ENCODE measurements around the gene NPC1. TPM values are rescaled to one million over a fixed set of nuclear protein-coding genes. Genes with fewer than 3 reads are reported as not detected.

Gene NPC1
- total and polyA plus RNA-seq, 2 donors (not counting 3 experiments of a cell fraction or from before 2014, with no cell fraction given): 40.6 to 45.2 TPM

DNA sequence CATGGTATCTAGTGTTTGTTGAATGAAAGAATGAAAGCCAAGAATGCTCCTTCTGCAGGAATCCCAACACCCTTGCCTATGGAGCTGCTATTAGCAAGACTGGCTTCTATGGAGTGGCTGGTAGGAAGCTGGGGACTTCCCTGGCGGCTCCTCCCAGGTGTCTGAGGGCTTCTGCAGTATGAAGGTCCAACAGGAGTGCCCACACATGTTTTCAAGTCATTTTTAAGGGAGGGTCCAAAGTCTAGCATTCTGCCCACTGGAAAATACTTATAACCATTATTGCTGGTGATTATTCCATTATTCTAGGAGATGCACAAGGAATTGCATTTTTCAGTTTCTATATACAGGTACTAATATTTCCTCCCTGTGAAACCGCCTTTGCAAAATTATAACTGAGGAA lies 21.9 kb upstream of the NPC1 start:
- TF ChIP-seq EZH2 (IDR thresholded peaks at IDR 0.05; ENCODE audit: borderline replicate concordance, low read depth, low read length, severe bottlenecking) (no peak), POLR2A (IDR thresholded peaks at IDR 0.05; ENCODE audit: low read depth, low read length) (no peak), GATA2 (IDR thresholded peaks at IDR 0.05; ENCODE audit: insufficient read depth, insufficient read length, low read depth, low read length) (no peak)
- TF ChIP-seq, protein P1, sequence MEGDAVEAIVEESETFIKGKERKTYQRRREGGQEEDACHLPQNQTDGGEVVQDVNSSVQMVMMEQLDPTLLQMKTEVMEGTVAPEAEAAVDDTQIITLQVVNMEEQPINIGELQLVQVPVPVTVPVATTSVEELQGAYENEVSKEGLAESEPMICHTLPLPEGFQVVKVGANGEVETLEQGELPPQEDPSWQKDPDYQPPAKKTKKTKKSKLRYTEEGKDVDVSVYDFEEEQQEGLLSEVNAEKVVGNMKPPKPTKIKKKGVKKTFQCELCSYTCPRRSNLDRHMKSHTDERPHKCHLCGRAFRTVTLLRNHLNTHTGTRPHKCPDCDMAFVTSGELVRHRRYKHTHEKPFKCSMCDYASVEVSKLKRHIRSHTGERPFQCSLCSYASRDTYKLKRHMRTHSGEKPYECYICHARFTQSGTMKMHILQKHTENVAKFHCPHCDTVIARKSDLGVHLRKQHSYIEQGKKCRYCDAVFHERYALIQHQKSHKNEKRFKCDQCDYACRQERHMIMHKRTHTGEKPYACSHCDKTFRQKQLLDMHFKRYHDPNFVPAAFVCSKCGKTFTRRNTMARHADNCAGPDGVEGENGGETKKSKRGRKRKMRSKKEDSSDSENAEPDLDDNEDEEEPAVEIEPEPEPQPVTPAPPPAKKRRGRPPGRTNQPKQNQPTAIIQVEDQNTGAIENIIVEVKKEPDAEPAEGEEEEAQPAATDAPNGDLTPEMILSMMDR (IDR thresholded peaks at IDR 0.05; ENCODE audit: extremely low read depth in 1 of 2, insufficient read depth in 1 of 2, low read depth in 1 of 2, low read length in 2 of 2): no peak
- TF ChIP-seq, protein P2, sequence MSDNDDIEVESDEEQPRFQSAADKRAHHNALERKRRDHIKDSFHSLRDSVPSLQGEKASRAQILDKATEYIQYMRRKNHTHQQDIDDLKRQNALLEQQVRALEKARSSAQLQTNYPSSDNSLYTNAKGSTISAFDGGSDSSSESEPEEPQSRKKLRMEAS (IDR thresholded peaks at IDR 0.05; ENCODE audit: insufficient read depth, insufficient read length): no peak
- Histone ChIP-seq H3K36me3 (ENCODE audit: control insufficient read depth in 2 of 2, extremely low read depth in 1 of 2, insufficient read depth in 2 of 2, low read length in 2 of 2) (no peaks in the 10 kb centered on the region), H3K27me3 (ENCODE audit: control insufficient read depth in 2 of 2, insufficient read depth in 2 of 2, low read length in 2 of 2) (peaks cover 11 to 22% of the 10 kb centered on the region in 2 experiments), H3K9ac (replicated peaks; ENCODE audit: extremely low read depth, insufficient read depth, low read length) (no peak overlapping the region), H3K4me3 (replicated peaks in 1 of 3; ENCODE audit: insufficient read depth in 1 of 3, low read depth in 1 of 3, low read length in 3 of 3) (no peak overlapping the region), H4K20me1 (replicated peaks; ENCODE audit: control insufficient read depth, extremely low read depth, insufficient read depth, low read length) (no peaks in the 10 kb centered on the region), H2AFZ (ENCODE audit: low read depth, low read length) (no peak overlapping the region), H3K27ac (ENCODE audit: insufficient read depth, low read depth, low read length) (no peak overlapping the region), H3K79me2 (ENCODE audit: control insufficient read depth, insufficient read depth, low read length) (no peaks in the 10 kb centered on the region), H3K4me1 (ENCODE audit: control insufficient read depth, extremely low read depth, insufficient read depth, low read length) (no peaks in the 10 kb centered on the region), H3K9me1 (replicated peaks; ENCODE audit: control insufficient read depth, extremely low read depth, insufficient read depth, low read length) (no peaks in the 10 kb centered on the region), H3K9me3 (replicated peaks; ENCODE audit: control insufficient read depth, insufficient read depth, low read length) (no peaks in the 10 kb centered on the region), H3K4me2 (ENCODE audit: insufficient read depth, low read length) (no peak overlapping the region)
- intact Hi-C loops (cut with micrococcal nuclease) (no loop called here), dilution Hi-C loops (cut with MboI; ENCODE audit: extremely low pct_ligation_motif_present, low sequenced_read_pairs) (loop anchor here (25.0 kb wide), 1 partner anchor 504 kb away; no protein-coding TSS in a partner anchor)
- ChIA-PET POLR2A (no interaction called here), CTCF (interaction anchor here (0.9 to 8.0 kb wide), 4 partner anchors 14 to 189 kb away, joined by 3 to 34 read pairs (median 3); no protein-coding TSS in a partner anchor)
- no TSS peak for BruUV-seq (replicated peaks)
- FAIRE-seq (no peak), DNase-seq (ENCODE audit: low read depth, low spot score) (no peak)

DNA sequence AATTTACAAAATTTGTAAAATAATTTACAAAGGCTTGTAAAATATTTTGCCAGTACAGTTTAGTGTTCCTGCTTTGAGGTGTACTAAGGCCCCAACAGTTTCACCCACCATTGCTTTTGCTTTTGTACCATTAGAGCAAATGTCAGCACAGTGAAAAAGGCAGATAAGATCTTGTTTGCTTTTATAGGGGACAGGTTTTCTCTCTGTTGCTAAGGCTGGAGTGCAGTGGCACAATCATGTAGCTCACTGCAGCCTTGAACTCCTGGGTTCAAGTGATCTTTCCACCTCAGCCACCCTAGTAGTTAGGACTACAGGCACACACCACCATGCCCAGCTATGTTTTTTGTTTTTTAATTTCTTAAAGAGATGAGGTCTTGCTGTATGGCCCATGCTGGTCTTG lies 19.6 kb upstream of the NPC1 start:
- ChIA-PET POLR2A (no interaction called here), CTCF (interaction anchor here (1.1 kb wide), 1 partner anchor 18 kb away, joined by 3 read pairs; no protein-coding TSS in a partner anchor)
- dilution Hi-C loops (cut with MboI; ENCODE audit: extremely low pct_ligation_motif_present, low sequenced_read_pairs): loop anchor here (25.0 kb wide), 1 partner anchor 506 kb away; no protein-coding TSS in a partner anchor
- no peak overlapping the region for H3K27ac ChIP-seq (ENCODE audit: insufficient read depth, low read depth, low read length)
- H3K9ac ChIP-seq (replicated peaks; ENCODE audit: extremely low read depth, insufficient read depth, low read length): no peak overlapping the region
- no peaks in the 10 kb centered on the region for H3K9me3 ChIP-seq (replicated peaks; ENCODE audit: control insufficient read depth, insufficient read depth, low read length)
- intact Hi-C loops (cut with micrococcal nuclease): no loop called here
- no peak for TF ChIP-seq EZH2 (IDR thresholded peaks at IDR 0.05; ENCODE audit: borderline replicate concordance, low read depth, low read length, severe bottlenecking)
- TF ChIP-seq, protein P2 (IDR thresholded peaks at IDR 0.05; ENCODE audit: insufficient read depth, insufficient read length): no peak
- TF ChIP-seq FOS (IDR thresholded peaks at IDR 0.05; ENCODE audit: borderline replicate concordance, insufficient read depth, low read length): no peak
- no peak for TF ChIP-seq POLR2AphosphoS5 (IDR thresholded peaks at IDR 0.05; ENCODE audit: insufficient read depth, low read depth, low read length)
- no peak for TF ChIP-seq POLR2A (IDR thresholded peaks at IDR 0.05; ENCODE audit: low read depth, low read length)
- no peak for TF ChIP-seq MYC (IDR thresholded peaks at IDR 0.05; ENCODE audit: low read depth, low read length)
- no peak for TF ChIP-seq JUN (IDR thresholded peaks at IDR 0.05; ENCODE audit: borderline replicate concordance, insufficient read depth, insufficient read length, low read depth)
- no peak for TF ChIP-seq GATA2 (IDR thresholded peaks at IDR 0.05; ENCODE audit: insufficient read depth, insufficient read length, low read depth, low read length)
- TF ChIP-seq, protein P1 (IDR thresholded peaks at IDR 0.05; ENCODE audit: extremely low read depth in 1 of 2, insufficient read depth in 1 of 2, low read depth in 1 of 2, low read length in 2 of 2): no peak
- no peak overlapping the region for H3K4me2 ChIP-seq (ENCODE audit: insufficient read depth, low read length)
- no peak overlapping the region for H3K4me3 ChIP-seq (replicated peaks in 1 of 3; ENCODE audit: insufficient read depth in 1 of 3, low read depth in 1 of 3, low read length in 3 of 3)
- H3K9me1 ChIP-seq (replicated peaks; ENCODE audit: control insufficient read depth, extremely low read depth, insufficient read depth, low read length): no peaks in the 10 kb centered on the region
- no peaks in the 10 kb centered on the region for H3K36me3 ChIP-seq (ENCODE audit: control insufficient read depth in 2 of 2, extremely low read depth in 1 of 2, insufficient read depth in 2 of 2, low read length in 2 of 2)
- peaks cover 11 to 24% of the 10 kb centered on the region in 2 experiments for H3K27me3 ChIP-seq (ENCODE audit: control insufficient read depth in 2 of 2, insufficient read depth in 2 of 2, low read length in 2 of 2)
- H4K20me1 ChIP-seq (replicated peaks; ENCODE audit: control insufficient read depth, extremely low read depth, insufficient read depth, low read length): no peaks in the 10 kb centered on the region
- no peak for DNase-seq (ENCODE audit: low read depth, low spot score)
- no TSS peak for BruUV-seq (replicated peaks)
- no peaks in the 10 kb centered on the region for H3K4me1 ChIP-seq (ENCODE audit: control insufficient read depth, extremely low read depth, insufficient read depth, low read length)
- no peak for FAIRE-seq
- H2AFZ ChIP-seq (ENCODE audit: low read depth, low read length): no peak overlapping the region
- no peaks in the 10 kb centered on the region for H3K79me2 ChIP-seq (ENCODE audit: control insufficient read depth, insufficient read depth, low read length)

Data from endothelial cell of umbilical vein (primary cell).